ENCODE results near the gene BICD2. TPM values are rescaled to one million over a fixed set of nuclear protein-coding genes. Genes with fewer than 3 reads are reported as not detected.

BICD2 gene
- total and polyA plus RNA-seq, 10 of the 15 experiments (the other 5 are each of a cell fraction or from before 2014, with no cell fraction given): 5.3 to 25.5 (median 14.4) TPM

GRCh38 chr9:92715488-92716231 is 49.0 kb downstream of the BICD2 start (continued):
- TF ChIP-seq MLLT1 (IDR thresholded peaks at IDR 0.05) (no peak), MYB (IDR thresholded peaks at IDR 0.05; ENCODE audit: borderline replicate concordance, low read depth, low read length) (no peak)

GRCh38 chr9:92714787-92715487 is 49.7 kb downstream of the BICD2 start:
- Histone ChIP-seq H3K27me3 (replicated peaks in 1 of 2; ENCODE audit: control insufficient read depth in 2 of 2, insufficient read depth in 2 of 2, low read length in 1 of 2) (no peaks in the 10 kb centered on the region), H3K4me2 (ENCODE audit: control insufficient read depth, insufficient read depth) (no peak overlapping the region), H3K36me3 (ENCODE audit: control insufficient read depth in 2 of 2, insufficient read depth in 2 of 2, low read length in 1 of 2) (peaks cover 32 to 63% of the 10 kb centered on the region in 2 experiments), H3K27ac (ENCODE audit: control insufficient read depth, insufficient read depth) (no peak overlapping the region), H3K9ac (ENCODE audit: control insufficient read depth, insufficient read depth, low read length) (no peak overlapping the region), H3K79me2 (ENCODE audit: control insufficient read depth, insufficient read depth, low read length) (peaks cover 2% of the 10 kb centered on the region; the same call in 1 of the 2 replicates), H3K4me3 (no peak overlapping the region), H2AFZ (ENCODE audit: control insufficient read depth, low read depth, low read length) (no peak overlapping the region), H4K20me1 (ENCODE audit: control insufficient read depth, insufficient read depth) (no peaks in the 10 kb centered on the region; the same call in 1 of the 2 replicates), H3K9me3 (replicated peaks; ENCODE audit: control insufficient read depth, insufficient read depth, low read length) (no peaks in the 10 kb centered on the region), H3K4me1 (ENCODE audit: control insufficient read depth, insufficient read depth, low read length) (peaks cover 33% of the 10 kb centered on the region)
- TF ChIP-seq CBFB (IDR thresholded peaks at IDR 0.05; ENCODE audit: low read depth) (no peak), ZNF207 (IDR thresholded peaks at IDR 0.05; ENCODE audit: borderline replicate concordance) (no peak)
- intact Hi-C loops (cut with micrococcal nuclease; ENCODE audit: unreplicated experiment): no loop called here
- ChIA-PET POLR2A (no interaction called here), RAD21 (ENCODE audit: unreplicated experiment) (interaction anchor here (4.5 kb wide), 1 partner anchor 76 kb away, joined by 32 read pairs; no protein-coding TSS in a partner anchor), SMC1A (ENCODE audit: uncharacterized antibody, unreplicated experiment) (interaction anchor here (4.5 kb wide), 1 partner anchor 77 kb away, joined by 31 read pairs; no protein-coding TSS in a partner anchor), CTCF (interaction anchor here (0.7 to 10.7 kb wide), 3 partner anchors 75 to 392 kb away, joined by 3 to 156 read pairs (median 4); no protein-coding TSS in a partner anchor)
- DNase-seq (ENCODE audit: low read depth, low spot score): no peak
- 97% methylated on average over 34 of the region's 34 CpGs for WGBS (ENCODE audit: insufficient coverage, insufficient replicate concordance, low lambda C conversion rate, missing lambda C conversion rate)
- no peak for ATAC-seq
- no peak for FAIRE-seq
- BruUV-seq (replicated peaks): no TSS peak
- in situ Hi-C loops (cut with MboI): loop anchor here (5.0 kb wide), 1 partner anchor 77 kb away; no protein-coding TSS in a partner anchor
